Ammon's horn (tissue), 1 donor: ENCODE measurements around the gene MYL4.
"Not testable (repeated sequence)": the region's sequence is repeated elsewhere in the genome, so short reads cannot be mapped to it uniquely, and the experiment has no call there.

Experiments
- DNase-seq: peaks from one replicate; pipeline ENCODE4 v3.0.0-alpha.2; 2016; ENCODE audit warnings: low spot score

Gene MYL4

GRCh38 chr17:47208744-47209488 is at the start of gene MYL4:
TSS of gene MYL4 (plus strand) at chr17:47209348. CDS start at chr17:47209423, 75 bp downstream.
- no peak for DNase-seq

GRCh38 chr17:47162013-47162622 is 47.0 kb upstream of the MYL4 start:
- no peak for DNase-seq

DNA sequence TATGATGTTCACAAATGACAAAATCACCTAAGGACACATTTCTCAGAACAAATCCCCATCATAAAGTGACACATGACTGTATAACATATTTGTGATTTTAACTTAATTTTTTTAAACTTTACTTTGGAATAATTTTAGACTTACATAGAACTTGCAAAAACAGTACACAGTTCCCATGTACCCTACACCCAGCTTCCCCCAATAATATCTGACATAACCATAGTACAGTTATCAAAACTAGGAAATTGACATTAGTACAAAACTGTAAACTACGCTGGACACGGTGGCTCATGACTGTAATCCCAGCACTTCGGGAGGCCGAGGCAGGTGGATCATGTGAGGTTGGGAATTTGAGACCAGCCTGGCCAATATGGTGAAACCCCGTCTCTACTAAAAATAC is 44.9 kb upstream of the MYL4 start:
- DNase-seq, result no peak

DNA sequence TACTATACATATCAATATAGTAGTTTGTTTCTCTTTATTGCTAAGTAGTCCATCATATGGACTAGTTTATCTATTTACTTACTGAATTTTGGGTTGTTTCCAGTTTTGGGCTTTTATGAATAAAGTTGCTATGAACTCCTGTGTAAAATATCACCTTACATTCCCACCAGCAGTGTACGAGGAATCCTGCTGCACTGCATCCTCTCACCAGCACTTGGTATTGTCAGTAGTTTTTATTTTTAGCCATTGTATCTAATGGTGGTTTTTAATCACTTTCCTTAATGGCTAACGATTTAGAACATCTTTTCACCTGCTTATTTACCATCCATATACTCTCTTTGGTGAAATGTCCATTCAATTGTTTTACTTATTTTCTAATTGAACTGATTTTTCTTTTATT is 44.0 kb upstream of the MYL4 start:
- no peak for DNase-seq

DNA sequence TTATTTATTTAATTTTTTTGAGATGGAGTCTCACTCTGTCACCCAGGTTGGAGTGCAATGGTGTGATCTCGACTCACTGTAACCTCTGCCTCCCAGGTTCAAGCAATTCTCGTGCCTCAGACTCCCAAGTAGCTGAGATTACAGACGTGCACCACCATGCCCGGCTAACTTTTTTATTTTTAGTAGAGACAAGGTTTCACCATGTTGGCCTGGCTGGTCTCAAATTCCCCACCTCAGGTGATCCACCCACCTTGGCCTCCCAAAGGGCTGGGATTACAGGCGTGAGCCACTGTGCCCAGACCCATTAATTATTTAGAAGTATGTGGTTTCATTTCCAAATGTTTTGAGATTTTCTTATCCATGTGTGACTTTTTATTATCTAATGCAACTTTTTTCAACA is 42.3 kb upstream of the MYL4 start:
- not testable (repeated sequence) for DNase-seq

GRCh38 chr17:47168896-47169295 is 40.3 kb upstream of the MYL4 start:
- not testable (repeated sequence) for DNase-seq

- no peak for DNase-seq
Measured at GRCh38 chr17:47170710-47171109, 38.4 kb upstream of the MYL4 start.

- no peak for DNase-seq
Measured at GRCh38 chr17:47172696-47173565, 36.2 kb upstream of the MYL4 start.

DNA sequence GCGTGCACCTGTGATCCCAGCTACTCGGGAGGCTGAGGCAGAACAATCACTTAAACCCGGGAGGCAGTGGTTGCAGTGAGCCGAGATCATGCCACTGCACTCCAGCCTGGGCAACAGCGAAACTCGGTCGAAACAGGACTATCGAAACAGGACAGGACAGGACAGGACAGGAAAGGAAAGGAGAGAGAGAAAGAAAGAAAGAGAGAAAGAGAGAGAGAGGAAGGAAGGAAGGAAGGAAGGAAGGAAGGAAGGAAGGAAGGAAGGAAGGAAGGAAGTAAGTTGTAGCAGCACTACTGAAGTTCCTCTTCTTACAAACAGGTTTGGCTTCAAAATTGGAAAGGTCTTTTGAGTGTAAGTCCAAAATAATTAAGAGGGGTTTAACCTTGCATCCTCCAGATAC is 34.3 kb upstream of the MYL4 start:
- DNase-seq, result not testable (repeated sequence)

DNA sequence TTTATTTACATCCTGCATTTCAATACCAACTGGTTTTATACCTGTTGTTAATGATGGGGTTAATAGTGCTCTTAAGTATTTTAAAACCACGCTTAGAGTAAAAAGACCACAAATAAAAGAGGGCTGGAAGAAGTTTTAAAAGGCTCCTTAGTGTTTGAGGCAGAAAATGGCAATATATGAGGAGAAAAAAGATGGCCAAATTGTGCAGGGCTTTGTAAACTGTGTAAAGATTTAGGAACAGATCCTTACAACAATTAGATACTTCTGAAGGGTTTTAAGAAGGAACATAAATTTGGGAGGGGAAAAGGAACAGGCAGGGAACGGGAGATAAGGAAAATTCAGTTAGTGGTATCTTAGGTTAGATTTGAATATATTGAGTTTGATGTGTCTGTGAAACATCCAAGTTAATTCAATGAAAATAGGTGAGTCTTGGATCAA is 32.7 kb upstream of the MYL4 start:
- DNase-seq, result no peak

- DNase-seq, result no peak
Measured at GRCh38 chr17:47177261-47177660, 31.9 kb upstream of the MYL4 start.

DNA sequence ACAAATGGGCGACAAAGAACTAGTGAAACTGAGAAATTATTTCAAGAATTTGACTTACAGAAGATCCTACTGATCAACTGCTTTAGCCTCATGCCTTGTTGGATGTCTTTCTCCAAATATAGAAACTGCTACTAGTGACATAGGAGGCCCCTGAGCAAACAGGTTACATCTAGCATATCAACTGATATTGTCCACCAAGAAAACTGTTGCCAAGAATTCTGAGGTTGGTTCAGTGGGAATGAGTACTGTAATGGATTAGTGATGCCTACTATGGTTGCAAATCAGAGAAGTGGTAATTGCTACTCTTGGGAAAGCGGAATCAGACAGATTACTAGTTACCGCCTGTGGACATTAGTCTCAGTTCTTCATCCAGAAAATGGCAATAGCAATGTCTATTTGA is 30.0 kb upstream of the MYL4 start:
- no peak for DNase-seq

DNA sequence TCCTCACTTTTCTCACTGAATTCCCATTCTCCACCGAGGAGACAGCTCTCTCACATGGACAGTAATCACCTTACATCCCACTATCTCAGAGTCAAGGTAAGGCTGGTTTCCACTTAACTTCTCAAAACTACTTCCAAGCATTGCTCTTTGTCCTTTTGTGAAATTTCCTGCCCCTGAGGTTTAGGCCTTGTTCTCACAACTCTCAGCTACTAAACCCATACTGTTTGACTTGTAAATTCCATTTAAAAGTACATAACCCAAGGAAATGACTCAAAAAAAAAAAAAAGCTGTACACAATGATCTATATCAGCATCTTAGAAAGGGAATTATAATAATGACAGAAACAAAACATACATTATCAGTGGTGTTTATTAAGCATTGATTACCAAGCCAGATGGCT is 28.8 kb upstream of the MYL4 start:
- DNase-seq, result no peak

GRCh38 chr17:47180988-47181387 is 28.2 kb upstream of the MYL4 start:
- DNase-seq, result not testable (repeated sequence)

GRCh38 chr17:47184681-47185080 is 24.5 kb upstream of the MYL4 start:
- DNase-seq, result no peak

DNA sequence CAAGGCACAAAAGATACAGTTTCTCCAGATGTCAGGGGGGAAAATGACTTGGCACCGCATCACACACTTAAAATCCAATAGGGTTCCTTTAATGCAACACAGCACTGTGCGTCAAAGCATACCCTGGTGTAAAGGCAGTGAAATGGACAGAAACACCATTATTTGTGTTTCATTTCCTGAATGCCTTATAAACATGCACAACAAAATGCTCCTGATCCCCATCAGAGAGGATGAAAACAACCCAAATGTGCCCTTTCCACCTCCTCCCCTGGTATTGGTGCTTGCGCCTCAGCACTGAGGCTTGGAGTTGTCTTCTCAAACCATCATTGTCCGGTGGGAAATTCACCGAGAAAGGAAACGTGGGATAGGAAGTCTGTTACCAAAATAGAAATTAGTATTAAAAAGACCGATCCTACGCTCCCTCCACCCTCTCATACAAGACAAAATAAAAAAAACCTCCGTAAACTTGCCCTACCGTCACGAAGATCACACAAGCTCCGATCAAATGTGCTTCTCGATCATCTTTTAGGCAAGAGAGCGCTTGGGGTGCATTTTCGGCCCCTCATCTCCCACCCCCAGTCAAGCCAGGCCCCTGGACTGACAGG is 20.8 kb upstream of the MYL4 start:
- DNase-seq, result peak; percentile 10

DNA sequence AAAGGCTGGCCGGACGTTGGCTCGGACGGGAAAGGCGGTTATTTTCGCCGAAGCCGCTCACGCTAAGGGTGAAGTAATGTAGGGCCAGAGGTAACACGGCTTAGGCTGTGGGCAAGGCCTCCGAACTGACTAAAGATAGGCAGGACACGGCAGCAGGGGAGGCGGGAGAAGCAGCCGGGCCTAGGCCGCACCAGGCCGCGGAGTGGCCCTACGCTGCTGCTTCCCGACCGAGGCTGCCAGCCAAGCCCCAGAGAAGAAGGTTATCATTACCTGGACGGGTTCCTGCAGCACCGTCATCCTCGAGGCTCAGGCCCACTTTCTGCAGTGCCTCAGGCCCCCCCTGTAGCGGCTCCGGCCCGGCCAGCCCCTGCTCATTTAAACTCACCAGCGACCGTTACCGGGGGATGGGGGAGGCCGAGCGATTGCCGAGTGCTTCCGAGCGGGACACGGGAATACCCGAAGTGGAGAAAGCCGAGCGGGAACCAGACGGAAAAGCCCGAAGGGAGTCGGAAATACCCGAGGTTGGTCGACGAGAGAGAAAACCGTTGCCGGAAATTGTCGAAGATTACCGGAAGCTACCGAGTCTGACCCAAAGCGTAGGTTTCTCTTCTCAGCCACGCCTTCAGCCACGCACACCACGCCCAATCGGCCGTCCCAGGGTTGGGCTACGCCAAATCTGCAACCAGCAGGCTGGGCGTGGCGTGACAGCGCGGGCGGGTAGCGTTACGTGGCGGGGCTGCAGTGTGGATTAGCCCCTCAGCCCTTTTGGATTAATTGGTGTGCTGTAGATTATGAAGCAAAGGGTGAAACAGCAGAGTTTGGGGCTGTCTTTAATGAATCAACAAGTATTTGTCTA is 20.0 kb upstream of the MYL4 start, which contains the start of gene CDC27:
TSS of gene CDC27 (minus strand) at position 420 of the 856 bp plus-strand sequence. CDS start at position 297, 123 bp downstream.
- peak; percentile 98 for DNase-seq

DNA sequence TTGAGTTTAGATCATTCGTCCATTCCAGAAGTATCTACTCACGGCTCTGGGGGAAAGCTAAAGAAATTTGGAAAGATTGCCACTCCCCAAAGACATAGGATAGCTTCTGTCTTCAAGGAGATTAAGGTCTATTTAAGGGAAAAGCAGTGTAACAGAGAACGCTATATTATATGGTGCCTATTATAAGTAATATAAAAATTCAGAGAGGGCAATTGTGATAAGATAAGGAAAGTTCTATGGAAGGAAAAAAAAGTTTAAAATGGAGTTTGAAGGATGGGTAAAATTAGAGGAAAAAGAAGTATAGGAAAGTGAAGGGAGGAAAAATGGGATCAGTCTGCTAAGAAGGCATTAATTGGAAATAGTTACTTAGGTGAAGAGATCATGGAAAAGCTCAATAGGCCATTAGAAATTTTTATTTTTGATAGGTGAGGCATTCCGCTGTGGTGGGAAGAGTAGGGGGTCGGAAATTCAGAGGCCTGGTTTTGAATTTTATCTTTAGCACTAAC is 19.4 kb upstream of the MYL4 start:
- no peak for DNase-seq

DNA sequence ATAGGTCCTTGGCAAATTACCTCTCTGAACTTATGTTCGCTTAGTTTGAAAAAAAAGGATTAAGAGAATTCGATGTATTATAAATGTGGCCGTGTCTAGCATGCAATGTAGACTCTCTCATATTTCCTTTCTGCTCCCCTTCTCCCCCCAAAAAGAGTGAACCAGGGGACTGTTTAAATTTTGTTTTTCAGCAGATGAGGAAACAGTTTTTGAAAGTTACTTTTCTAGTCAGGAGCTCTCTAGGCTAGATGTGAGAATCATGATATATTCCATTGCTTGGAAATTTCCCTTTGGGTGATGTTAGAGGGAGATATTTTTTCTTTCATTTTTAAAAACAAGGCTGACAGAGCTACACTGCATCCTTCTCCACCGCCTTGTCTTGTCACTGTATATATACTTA is 18.9 kb upstream of the MYL4 start:
- DNase-seq, result no peak

- no peak for DNase-seq
Measured at GRCh38 chr17:47190770-47191169, 18.4 kb upstream of the MYL4 start.

DNA sequence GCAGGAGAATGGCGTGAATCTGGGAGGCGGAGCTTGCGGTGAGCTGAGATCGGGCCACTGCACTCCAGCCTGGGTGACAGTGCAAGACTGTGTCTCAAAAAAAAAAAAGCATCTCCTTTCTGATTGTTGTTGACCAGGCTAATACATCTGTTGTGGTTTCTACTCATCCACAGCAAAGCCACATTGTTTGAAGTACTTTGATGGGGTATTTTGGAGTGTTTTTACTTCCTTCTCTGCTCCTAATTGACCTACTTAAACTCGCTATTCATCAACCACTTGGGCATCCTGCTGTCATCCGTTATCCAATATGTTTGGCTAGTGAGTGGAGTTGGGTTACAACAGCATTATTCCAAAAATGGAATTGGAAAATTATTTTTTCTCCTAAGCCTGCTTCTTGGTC is 16.6 kb upstream of the MYL4 start:
- no peak for DNase-seq
